ENCODE measurements around the gene RCC2.
"Not testable (repeated sequence)": the region's sequence is repeated elsewhere in the genome, so short reads cannot be mapped to it uniquely, and the experiment has no call there.

RCC2 gene

DNA sequence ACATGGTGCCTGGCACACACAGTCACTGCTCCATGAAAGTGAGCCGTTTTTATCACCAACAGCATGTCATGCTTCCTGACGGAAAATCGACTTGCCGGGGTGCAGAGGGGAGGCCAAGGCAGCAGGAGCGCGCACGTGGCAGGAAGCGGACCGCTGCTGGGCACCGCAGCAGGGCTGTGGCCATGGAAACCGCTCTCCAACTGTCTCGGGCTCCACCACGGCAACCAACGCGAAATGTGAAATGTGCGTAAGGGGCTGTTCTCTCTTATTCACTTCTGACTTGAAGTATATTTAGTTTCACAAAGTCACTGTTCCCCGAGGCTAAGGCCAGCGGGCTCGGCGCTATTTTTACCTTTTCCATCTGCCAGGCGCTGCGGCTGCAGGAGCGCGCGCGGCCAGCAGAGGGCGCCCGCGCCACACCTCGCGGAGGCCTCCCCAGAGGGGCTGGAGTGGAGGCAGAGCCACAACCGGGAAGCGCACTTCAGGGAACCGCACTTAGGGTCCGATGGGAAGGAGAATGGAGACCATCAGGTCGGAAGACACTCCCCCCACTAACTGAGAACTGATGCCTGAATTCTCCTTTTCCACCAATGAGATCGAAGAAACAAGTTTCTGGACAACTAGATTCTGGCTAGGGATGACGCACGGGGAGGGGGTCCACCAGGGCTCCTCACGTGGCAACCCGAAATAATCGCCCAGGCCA lies 19.7 kb downstream of the RCC2 start:
- peak; percentile 58 for DNase-seq (ENCODE audit: low spot score)

DNA sequence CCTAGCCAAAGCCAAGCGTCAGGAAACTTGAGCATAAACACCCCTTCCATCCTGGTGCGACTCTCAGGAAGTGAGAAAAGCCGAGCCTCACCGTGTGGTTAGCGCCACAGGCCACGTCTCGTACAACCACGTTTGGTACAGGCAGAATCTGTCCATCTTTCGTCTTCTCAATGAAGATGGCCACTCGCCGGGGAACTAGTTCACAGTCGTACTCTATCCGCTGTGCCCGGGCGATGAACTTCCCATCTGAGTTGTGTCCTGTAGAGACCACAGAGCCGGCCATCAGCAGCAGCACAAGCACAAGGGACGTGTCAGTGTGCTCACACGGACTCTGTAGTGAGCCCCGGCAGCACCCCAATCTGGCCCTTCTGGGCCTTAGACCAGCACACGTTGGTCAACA lies 23.1 kb downstream of the RCC2 start:
- DNase-seq (ENCODE audit: low spot score) = no peak

DNA sequence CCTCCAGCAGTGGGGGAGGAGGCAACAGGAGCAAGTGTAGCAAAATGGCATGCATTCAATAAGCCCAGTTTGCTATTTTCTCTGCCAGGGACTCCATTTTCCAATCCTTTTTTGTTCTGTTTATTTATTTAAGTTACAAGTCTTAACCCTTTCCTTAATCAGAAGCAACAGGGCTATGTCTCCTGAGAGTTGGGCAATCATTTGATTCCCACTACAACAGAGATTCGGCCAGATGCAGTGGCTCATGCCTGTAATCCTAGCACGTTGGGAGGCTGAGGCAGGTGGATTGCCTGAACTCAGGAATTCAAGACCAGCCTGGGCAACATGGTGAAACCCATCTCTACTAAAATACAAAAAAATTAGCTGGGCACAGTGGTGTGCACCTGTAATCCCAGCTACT lies 25.5 kb downstream of the RCC2 start:
- no peak for DNase-seq (ENCODE audit: low spot score)

DNA sequence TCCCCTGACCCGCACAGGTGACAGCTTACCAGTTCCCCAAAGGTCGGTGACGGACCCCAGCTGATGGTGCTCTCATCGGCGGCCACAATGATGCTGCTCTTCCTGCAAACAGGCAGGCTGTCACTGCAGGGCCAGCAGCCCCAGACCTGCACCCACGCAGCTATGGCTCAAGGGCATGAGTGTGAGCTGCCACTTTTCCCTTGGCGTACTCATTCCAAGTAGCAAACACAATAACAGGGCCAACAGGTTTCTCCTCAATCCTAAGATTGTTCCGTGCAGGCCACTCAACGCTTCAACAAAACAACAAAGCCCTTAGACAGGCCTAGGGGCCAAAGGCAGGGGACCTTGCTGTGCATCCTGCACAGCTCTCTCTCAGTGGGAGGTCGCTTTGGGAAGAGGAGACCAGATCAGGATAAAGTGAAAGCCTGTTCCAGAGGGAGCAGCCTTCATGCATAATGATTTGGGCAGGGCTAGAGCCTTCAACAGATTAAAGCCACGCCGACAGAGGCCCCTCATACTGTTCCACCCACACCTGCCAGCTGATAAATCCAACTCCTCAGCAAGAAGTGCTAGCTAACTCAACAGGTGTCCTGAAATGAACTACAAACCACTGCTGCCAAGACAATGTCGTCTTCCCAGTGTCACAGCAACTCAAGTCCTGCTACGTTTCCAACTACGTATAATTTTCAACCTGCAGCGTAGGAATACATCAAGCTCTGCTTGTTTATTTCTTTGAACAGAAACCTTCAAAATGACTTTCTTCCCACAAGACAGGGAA lies 27.2 kb downstream of the RCC2 start:
- DNase-seq (ENCODE audit: low spot score) = no peak

DNA sequence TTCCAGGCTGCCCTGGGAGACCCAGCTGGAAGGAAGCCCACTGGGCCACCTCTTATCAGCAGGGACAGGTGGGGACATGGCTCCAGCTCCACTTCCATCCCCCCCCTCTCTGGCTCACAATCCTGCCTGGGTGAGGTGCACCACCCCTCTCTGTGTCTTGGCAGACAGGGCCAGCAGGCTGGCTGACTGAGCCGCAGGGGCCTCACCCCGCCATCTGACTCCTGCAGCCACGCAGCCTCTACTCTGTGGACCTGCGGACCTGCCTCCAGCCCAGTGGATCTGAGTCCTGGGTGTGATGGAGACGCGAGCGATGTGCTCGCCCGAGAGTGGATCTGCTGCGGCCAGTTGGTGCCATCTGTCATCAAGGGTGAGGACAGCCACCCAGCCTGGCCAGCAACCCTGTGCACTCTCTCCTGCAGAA lies 30.1 kb downstream of the RCC2 start:
- no peak for DNase-seq (ENCODE audit: low spot score)

DNA sequence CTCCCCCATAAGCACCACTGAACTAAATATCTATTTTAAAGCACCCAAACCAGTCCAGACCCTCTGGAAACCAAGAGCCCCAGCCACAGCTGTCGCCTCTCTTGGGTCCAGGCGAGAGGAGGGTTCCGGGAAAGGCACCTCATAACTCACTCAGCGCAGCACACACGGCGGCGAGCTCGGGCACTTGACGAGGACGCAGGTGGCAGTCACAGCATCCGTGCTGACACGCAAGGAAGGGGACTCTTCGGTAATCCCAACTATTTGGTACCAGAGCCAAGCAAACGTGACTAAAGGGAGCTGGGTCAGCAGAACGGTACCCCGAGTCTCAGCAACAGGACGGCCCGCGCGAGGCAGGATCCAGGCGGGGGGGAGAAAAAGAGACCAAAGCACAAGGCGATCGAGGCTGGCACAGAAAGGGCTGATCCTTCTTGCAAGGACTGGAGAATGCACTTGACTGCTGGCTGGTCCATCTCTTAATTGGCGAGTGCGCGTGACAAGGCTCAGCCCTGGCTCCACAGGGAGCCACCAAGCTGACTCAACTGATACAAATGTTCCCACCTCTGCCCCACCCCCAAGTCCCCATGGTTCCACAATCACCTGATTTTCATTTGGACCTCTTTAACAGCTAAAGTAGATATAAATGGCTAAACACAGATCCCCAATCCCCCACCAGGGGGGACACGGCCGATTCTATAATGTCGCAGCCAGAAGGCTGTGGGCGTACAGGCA lies 31.5 kb downstream of the RCC2 start:
- DNase-seq (ENCODE audit: low spot score) = not testable (repeated sequence)

DNA sequence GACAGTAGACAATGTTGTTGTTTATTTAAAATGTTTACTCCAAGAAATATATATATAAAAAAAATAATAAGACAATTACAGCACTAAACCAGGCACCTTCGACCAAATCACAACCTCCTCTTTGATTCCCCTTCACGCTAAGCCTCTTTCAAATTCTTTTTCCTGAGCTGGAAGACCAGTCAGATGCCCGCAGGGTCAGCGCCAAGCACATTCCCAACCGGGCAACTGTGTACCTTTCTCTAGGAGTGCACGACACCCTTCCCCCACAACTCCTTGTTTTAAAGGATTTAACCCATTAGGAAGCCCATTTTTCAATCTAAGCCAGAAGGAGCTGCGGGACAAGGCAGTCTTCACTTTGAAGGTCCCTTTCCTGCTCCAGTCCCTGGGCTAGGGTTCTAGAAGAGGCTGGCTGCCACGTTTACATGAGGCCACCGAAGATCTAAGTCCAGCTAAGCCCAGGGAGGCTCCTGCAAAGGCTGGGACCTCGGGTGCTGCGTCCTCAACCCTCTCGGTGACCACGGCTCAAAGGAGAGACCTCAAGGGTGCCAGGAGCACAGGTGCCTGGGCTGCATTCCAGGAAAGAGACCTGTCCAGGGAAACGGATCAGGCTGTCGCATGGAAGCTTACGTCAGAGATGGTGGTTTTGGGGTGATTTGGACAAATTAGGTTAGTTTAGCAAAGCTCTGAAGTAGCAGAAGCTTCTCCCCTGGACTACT lies 32.6 kb downstream of the RCC2 start:
- DNase-seq (ENCODE audit: low spot score) = not testable (repeated sequence)

DNA sequence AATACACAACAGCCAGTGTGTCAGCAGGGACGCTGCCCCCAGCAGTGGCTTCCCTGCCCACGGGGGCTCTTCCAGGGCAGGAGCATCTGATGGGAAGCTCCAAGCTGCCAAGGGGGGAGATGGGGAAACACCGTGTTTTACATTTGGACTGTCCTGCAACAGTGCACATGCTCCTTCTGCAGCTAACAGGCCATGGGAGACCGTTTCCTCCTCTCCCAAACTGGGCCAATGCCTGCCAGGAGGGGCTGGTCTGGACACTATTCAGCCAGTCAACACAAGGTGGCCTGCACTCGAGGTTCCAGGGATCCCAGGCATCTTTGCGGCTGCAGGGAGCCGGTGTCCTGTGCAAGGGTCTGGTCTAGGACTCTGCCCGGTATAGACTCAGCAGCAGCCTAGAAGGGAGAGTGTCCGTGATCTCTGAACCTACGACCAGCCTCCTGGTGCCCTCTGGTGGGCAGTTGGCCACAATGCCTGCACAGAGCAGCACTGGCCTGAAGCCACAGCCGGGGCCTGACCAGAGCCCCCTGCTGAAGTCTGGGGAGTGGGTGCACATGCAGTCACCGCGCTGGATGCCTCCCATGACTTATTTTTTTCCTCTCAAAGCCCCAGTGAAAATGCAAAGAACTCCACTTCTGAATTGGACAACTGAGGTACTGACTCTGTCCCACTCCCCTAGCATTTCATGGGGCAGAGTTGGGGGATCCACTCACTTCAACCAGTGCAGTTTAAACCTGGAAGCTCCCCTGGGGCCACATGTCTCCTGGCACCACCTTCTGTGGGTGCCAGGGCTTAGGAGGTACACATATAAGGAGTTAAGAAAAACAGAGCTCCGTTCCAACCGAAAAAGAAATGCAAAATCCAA lies 33.3 kb downstream of the RCC2 start:
- peak; percentile 79 for DNase-seq (ENCODE audit: low spot score)

DNA sequence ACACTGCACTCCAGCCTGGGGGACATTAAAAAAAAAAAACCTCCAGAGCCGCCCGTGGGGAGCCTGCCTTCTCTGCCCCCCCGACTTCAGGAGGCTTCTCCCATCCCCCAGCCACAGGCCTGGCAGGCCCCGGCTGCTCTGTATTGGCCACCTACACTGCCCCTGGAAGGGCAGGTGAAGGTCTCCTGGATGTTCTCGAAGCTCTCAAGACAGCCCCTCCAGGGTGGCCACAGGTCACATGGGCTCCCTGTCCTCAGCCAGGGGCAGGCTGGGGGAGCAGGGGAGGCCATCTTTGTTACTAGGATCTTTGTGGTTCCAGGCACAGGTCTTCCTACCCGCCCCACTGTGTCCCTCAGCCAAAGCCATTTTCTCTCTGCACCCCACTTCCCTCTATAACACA lies 34.7 kb downstream of the RCC2 start:
- DNase-seq (ENCODE audit: low spot score) = no peak

DNA sequence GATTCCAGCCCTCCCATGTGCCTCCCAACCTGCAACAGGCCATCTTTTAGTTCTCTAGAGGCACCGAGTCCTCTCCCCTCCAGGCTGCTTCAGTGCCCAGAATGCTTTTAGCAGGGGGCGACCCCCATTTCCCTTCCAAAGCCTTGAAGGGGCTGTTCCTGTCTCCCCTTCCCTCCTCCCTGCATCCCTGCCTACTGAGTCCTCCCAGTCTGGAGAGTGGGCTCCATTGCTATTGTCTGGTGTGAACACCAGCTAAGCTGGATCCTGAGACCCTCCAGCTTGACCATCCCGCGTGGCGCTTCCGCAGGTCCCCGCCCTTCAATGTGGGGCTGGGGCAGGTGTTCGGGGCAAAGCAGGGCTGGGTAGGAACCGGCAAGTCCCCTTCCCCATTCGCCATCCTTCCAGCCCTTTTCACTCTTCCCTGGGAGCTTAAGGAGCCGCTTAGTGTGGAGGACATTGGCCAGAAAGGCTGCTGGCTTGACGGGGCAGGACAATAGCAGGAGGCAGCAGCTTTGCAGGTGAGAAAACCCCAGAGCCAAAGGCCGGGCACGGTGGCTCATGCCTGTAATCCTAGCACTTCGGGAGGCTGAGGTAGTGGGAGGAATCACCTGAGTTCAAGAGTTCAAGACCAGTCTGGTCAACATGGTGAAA lies 35.3 kb downstream of the RCC2 start:
- no peak for DNase-seq (ENCODE audit: low spot score)

DNA sequence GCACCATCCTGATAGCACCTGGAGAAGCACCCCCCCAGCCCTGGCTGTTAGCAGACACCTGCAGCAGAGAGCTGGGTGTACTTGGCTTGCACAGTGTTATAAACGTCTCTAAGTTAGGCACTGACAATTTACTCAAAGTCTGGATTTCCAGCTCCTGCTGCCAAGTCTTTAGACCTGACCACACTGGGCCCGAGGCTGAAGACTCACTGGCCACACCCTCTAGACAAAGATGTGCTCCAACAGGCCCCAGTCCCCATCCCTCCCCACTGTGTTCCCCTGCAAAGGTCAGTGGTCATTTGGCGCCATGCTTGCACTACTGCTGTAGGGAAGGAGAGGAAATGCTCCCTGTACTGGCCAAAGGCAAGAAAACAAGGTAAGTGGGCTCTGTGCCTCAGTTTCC lies 36.4 kb downstream of the RCC2 start:
- no peak for DNase-seq (ENCODE audit: low spot score)

DNA sequence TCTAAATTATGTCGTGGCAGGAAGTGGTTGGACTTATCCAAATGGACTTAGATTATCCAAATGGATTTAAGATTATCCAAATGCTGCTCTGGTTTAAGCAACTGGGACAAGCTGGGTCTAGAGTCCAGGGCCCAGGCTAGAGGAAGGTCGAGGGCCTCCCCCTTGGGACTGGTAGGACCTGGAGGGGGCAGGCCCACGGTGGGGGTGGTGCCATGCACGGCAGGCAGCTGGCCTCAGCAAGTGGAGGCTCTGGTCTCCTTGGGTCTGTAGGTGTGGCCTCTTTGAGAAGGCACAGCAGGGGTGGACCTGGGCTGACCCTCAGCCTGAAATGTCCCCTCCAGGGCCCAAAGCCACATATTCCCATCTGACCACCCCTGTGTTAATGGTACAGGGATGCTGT lies 37.6 kb downstream of the RCC2 start:
- DNase-seq (ENCODE audit: low spot score) = no peak

DNA sequence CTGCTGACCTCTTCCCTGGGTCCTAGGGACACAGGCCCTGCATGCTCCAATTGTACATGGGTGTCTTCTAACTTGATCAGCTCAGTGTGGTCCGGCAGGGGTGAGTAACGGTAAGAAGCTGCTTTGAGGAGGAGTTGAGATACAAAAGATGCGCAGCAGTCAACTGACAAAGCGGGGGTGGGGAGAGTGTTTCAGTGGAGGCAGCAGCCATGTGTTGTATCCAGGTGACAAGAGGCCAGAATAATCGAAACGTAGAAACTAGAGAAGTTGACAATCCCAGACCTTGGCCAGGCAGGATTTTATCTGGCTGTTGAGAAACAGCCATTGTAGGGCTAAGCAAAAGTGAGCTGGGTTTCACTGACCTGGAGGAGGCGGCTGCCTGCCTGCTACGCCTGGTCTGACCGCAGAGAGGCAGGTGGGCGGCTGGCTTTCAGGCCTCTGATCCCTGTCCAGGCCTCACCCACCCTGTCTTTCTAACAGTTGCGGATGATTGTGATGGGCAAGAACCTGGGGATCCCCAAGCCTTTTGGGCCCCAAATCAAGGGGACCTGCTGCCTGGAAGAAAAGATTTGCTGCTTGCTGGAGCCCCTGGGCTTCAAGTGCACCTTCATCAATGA lies 38.6 kb downstream of the RCC2 start:
- DNase-seq (ENCODE audit: low spot score) = no peak

DNA sequence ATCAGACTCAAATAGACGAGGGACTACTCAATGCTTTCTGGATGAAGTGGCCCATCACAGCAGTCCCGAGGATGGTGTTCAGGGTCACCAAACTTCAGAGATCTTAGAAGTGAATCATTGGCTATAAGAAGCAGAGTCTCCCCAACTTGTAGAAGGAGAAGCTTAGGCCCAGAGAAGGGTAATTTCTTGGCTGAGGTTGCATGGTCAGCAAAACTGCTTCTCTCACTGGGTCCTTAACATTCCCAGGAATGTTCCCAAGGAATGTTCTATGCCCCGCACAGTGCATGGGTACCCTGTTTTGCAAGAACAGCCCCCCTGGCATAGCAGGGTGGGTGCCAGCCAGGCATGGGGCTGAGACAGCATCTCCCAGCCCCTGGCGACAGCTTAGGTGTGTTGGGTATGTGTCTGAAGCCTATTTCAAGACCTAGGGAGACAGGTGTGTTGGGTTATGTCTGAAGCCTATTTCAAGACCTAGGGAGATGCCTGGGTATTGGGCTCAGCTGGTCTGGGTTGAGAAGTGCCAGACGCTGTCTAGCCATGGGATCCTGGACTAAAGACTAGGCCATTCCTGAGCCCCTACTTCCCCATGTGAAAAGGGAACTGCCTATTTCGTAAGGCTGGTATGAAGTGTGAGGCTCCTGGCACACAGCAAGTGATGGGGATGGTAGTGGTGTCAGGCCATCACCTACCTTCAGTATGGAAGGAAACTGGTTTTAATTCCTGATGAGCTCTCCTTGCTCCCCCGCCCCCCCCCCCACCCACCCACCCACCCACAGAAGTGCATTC lies 41.4 kb downstream of the RCC2 start:
- no peak for DNase-seq (ENCODE audit: low spot score)

DNA sequence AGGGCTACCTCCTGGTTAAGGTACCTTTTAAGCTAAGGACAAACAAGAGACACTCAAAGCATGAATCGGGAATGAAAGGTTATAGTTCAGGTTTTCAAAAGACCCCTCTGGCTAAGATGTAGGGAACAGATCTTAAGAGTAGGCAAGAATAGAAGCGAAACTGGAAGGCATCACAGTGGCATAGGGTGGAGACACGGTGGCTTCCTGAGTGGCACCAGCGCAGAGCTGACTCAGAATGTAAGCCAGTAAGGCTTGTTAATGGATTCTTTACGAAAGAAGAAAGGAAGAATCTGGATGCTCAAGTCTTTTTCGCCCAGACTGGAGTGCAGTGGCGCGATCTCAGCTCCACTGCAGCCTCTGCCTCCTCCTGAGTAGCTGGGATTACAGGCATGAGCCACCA lies 46.2 kb downstream of the RCC2 start:
- no peak for DNase-seq (ENCODE audit: low spot score)

DNA sequence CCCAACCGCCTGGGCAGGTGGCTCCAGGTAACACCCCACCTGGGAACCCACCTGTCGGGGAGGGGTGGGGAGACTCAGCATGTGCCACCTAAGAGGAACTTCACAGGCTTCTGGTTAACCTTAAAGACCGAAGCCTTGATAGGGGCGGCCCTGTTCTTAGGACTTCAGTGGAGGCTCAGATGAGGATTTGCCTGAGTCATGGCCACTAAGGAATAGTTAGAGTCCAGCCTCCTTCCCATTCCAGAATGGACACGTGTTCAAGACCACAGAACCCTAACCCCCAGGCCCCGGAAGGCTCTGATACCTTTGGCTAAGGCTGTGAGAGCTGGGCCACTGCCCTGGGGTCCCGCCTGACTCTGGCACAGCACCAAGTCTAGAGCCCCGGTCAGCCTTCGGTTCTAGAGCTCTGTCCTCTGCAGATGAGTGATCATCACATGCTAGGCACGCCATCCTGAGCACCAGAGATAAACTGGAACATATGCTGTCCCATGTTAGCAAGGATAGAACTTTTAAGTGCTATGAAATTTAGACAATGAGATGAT lies 47.2 kb downstream of the RCC2 start:
- no peak for DNase-seq (ENCODE audit: low spot score)

DNA sequence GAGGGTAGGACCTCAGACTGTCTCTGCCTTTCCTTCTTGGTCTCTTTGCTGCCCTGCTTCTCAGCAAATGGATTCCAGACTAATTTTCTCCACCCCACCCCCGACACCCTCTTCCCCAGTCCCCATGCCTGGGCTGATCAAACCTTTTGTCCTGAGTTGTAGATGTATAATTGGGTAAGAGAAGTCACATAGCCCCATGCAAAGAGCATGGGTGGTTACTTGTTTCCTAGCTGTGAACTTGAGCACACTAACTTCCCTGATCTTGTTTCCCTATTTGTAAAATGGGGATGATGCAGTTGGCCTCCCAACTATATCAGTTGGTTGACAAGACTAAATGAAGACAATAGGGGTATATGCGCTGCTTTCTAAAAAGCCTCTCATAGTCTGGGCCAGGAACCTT lies 58.3 kb downstream of the RCC2 start:
- no peak for DNase-seq (ENCODE audit: low spot score)

DNA sequence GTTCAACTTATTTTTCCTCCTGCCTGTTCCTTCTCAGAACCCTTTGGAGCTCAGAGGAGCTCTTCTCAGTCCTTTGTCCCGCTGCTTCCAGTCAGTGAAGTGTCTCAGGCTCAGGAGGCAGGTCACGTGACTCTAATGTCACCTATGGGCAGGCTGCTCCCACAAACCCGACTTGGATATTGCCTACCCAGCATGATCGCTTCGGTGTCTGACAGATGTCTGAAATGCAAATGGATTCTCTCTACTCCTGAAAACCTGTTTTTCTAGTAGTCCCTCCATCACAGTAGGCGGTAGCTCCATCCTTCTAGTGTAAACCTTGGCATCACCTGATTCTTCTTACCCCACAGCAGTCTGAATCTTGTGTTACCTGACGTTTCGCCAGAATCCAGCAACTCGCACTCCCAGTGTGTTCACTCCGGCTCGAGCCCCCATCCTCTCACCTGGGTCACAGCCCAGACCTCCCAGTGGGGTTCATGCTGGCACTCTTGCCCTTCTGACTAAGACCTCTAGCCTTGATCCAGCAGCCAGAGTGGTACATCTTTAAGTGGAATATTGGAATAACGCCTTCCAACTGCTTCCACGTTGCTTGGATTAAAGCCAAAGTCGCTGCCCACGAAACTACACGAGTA lies 62.0 kb downstream of the RCC2 start:
- no peak for DNase-seq (ENCODE audit: low spot score)

DNA sequence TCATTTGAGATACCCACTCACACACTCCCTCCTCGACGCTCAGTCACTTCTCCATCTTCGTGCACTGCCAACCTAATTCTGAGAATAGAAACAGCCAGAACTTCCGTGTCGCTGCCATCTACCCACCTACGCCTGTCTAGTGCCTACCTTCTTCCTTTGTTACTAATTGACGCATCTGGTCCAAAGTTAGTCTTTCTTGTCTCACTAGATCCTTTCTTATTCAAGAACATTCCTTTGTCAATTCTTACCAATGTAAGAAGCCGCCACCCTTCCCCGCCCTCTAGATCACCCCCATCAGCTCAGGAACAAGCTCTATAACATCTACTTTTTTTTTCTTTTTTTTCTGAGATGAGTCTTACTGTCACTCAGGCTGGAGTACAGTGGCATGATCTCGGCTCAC lies 63.8 kb downstream of the RCC2 start:
- DNase-seq (ENCODE audit: low spot score) = no peak
